MCF 10A (cell line): ENCODE data around the gene AMPD2. TPM values are rescaled to one million over a fixed set of nuclear protein-coding genes. Genes with fewer than 3 reads are reported as not detected.

Source experiments
- BruUV-seq: library from RNA; stranded (reverse); fragments of 400-500 nt; replicated peaks from 2 replicates; lab custom pipeline; 2021; lab: Mats Ljungman, UMichigan
- CTCF ChIA-PET: fragments of 300-600 bp; sonication (Branson Sonifier 250); formaldehyde crosslinking; extraction: SDS; loops from one replicate; lab custom pipeline; 2021; ENCODE audit warnings: antibody characterized with exemption, inconsistent platforms; lab: Yijun Ruan, JAX
- POLR2A ChIA-PET: fragments of 300-600, 350-650 bp; sonication (Branson Sonifier 250); formaldehyde crosslinking; extraction: SDS; loops from one replicate; lab custom pipeline; 2020; ENCODE audit warnings: antibody characterized with exemption, inconsistent platforms; lab: Yijun Ruan, JAX
- DNase-seq: peaks from one replicate; pipeline ENCODE4 v3.0.0-alpha.2; 2018; ENCODE audit not compliant: unreplicated experiment
- H3K27ac Mint-ChIP-seq: one replicate; pipeline ENCODE4 v1.8.0; 2022; ENCODE audit warnings: mild to moderate bottlenecking, low read depth, mixed read lengths; ENCODE audit not compliant: unreplicated experiment
- H3K27me3 Mint-ChIP-seq: one replicate; pipeline ENCODE4 v1.8.0; 2022; ENCODE audit warnings: mixed read lengths; ENCODE audit not compliant: insufficient read depth, unreplicated experiment
- H3K36me3 Mint-ChIP-seq: one replicate; pipeline ENCODE4 v1.8.0; 2022; ENCODE audit warnings: mild to moderate bottlenecking, moderate library complexity, mixed read lengths; ENCODE audit not compliant: insufficient read depth, unreplicated experiment
- H3K4me1 Mint-ChIP-seq: one replicate; pipeline ENCODE4 v1.8.0; 2022; ENCODE audit warnings: mixed read lengths; ENCODE audit not compliant: insufficient read depth, unreplicated experiment
- H3K4me3 Mint-ChIP-seq: one replicate; pipeline ENCODE4 v1.8.0; 2022; ENCODE audit warnings: mild to moderate bottlenecking, moderate library complexity, mixed read lengths; ENCODE audit not compliant: unreplicated experiment
- H3K9me3 Mint-ChIP-seq: one replicate; pipeline ENCODE4 v1.8.0; 2022; ENCODE audit warnings: mixed read lengths; ENCODE audit not compliant: unreplicated experiment
- intact Hi-C: fragments of 100-400 bp; cut with micrococcal nuclease; formaldehyde crosslinking; loops from 2 replicates; pipeline ENCODE4 v1.14.1; 2022
- total RNA-seq: library from RNA; stranded (reverse); gene quantifications from 2 replicates; pipeline ENCODE4 v1.2.3, GENCODE V29; 2022
- TF ChIP-seq, protein P1 (sequence below): fragments of 200-600 bp; IDR thresholded peaks from one replicate; pipeline ENCODE4 v1.8.0; 2022; ENCODE audit warnings: antibody characterized with exemption, mild to moderate bottlenecking; ENCODE audit not compliant: unreplicated experiment

The AMPD2 gene
- total RNA-seq, 1 experiment from 2014 or later, result 49.5 TPM

DNA sequence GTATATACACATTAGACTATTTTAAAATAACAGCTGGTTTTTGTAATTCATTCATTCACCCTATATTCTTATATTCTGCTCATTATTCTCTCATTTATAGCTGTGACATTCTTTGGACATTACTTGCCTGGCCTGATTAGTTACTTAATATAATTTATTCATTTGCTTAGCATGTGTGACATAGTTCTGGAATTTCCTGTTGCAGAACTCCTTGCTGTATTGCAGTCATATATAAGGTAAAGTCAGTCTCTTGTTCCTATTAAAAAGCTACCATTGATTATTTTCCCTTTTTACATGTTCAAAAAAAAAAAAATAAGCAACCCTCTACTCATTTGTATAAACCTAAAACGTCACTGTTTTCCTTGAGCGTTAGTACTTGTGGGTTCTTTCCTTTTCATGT, 24.1 kb upstream of the AMPD2 start:
- Mint-ChIP-seq H3K27me3 (no peaks in the 10 kb centered on the region), H3K9me3 (no peaks in the 10 kb centered on the region), H3K27ac (peak overlapping the region; percentile 68), H3K4me3 (no peak overlapping the region), H3K36me3 (peaks cover 59% of the 10 kb centered on the region), H3K4me1 (no peaks in the 10 kb centered on the region)
- CTCF ChIA-PET, result interaction anchor here (0.6 to 1.4 kb wide), 4 partner anchors 47 to 527 kb away, joined by 3 to 4 read pairs (median 4); no protein-coding TSS in a partner anchor
- no peak for DNase-seq
- TF ChIP-seq, protein P1, sequence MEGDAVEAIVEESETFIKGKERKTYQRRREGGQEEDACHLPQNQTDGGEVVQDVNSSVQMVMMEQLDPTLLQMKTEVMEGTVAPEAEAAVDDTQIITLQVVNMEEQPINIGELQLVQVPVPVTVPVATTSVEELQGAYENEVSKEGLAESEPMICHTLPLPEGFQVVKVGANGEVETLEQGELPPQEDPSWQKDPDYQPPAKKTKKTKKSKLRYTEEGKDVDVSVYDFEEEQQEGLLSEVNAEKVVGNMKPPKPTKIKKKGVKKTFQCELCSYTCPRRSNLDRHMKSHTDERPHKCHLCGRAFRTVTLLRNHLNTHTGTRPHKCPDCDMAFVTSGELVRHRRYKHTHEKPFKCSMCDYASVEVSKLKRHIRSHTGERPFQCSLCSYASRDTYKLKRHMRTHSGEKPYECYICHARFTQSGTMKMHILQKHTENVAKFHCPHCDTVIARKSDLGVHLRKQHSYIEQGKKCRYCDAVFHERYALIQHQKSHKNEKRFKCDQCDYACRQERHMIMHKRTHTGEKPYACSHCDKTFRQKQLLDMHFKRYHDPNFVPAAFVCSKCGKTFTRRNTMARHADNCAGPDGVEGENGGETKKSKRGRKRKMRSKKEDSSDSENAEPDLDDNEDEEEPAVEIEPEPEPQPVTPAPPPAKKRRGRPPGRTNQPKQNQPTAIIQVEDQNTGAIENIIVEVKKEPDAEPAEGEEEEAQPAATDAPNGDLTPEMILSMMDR, result no peak
- intact Hi-C loops, result no loop called here
- POLR2A ChIA-PET, result interaction anchor here (0.7 to 1.1 kb wide), 2 partner anchors 20 to 47 kb away, joined by 3 to 4 read pairs; partner anchors contain the start of gene GNAI3
- no TSS peak for BruUV-seq

DNA sequence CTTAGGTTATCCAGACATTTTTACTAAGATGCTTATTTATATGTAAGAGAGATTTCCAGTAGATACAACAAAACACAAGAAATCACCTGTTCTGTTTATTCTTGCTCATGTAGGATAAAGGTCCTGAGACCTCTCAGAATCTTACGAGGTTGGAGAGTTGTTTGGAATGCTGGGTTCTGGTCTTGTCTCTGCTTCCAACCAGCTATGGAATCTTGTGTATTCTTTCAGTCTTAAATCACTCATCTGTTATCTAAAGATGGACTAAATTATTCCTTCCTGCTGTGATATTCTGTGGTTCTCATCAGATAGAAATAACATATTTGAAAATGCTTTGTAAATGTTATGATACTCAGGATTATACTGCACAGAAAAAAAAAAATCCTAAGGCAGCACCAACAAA, 21.5 kb upstream of the AMPD2 start:
- TF ChIP-seq, protein P1, result no peak
- intact Hi-C loops, result no loop called here

DNA sequence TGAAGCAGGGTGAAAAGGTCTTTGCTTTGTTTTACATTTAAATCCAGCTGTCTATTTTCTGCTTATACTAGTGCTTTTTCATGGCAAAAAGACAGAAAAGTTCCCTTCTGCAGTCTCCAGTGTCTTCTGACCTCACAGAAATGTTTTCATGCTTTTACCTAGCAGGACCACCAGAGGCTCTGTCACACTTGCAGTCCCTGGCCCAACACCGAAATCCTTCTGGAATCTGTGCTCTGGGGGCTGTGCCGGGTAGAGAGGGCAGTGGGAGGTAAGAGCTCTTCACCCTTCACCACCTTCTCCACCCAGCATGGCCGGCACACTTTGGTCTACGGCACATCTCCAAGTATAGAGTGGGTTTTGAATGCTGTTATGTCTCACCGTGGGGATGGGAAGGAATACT, 21.0 kb upstream of the AMPD2 start:
- ChIA-PET POLR2A (no interaction called here), CTCF (interaction anchor here (2.0 kb wide), 1 partner anchor 42 kb away, joined by 5 read pairs; no protein-coding TSS in a partner anchor)
- TF ChIP-seq, protein P1, result no peak
- intact Hi-C loops, result no loop called here
- no peak for DNase-seq
- H3K27ac Mint-ChIP-seq, result no peak overlapping the region
- no peaks in the 10 kb centered on the region for H3K9me3 Mint-ChIP-seq
- peaks cover 34% of the 10 kb centered on the region for H3K36me3 Mint-ChIP-seq
- no peaks in the 10 kb centered on the region for H3K4me1 Mint-ChIP-seq
- H3K27me3 Mint-ChIP-seq, result no peaks in the 10 kb centered on the region
- no TSS peak for BruUV-seq
- no peak overlapping the region for H3K4me3 Mint-ChIP-seq

More for the DNA sequence above, 21.5 kb upstream of the AMPD2 start:
- no peaks in the 10 kb centered on the region for H3K27me3 Mint-ChIP-seq
- H3K4me3 Mint-ChIP-seq, result no peak overlapping the region
- no TSS peak for BruUV-seq
- no peaks in the 10 kb centered on the region for H3K4me1 Mint-ChIP-seq
- no peak overlapping the region for H3K27ac Mint-ChIP-seq
- DNase-seq, result no peak
- no peaks in the 10 kb centered on the region for H3K9me3 Mint-ChIP-seq
- ChIA-PET POLR2A (no interaction called here), CTCF (interaction anchor here (2.0 kb wide), 1 partner anchor 42 kb away, joined by 5 read pairs; no protein-coding TSS in a partner anchor)
- peaks cover 39% of the 10 kb centered on the region for H3K36me3 Mint-ChIP-seq

DNA sequence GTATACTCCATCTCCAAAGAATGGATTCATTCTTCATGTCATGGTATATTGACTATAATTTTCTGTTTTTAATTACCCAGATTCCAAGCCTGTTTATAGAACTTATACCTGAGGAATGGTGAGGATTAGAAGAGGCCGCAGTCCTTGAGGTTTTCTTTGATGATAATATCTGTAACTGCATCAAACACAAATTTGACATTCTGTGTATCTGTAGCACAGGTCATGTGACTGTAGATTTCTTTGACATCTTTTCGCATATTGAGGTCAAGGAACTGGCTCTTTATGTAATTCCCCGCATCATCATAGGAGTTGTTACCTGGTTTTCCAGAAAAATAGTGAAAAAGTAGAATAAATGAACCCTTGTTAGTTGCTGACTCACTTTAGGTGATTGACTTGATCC, 16.4 kb upstream of the AMPD2 start:
- no TSS peak for BruUV-seq
- no peak overlapping the region for H3K27ac Mint-ChIP-seq
- H3K9me3 Mint-ChIP-seq, result no peaks in the 10 kb centered on the region
- no peak for DNase-seq
- CTCF ChIA-PET, result no interaction called here
- TF ChIP-seq, protein P1, result no peak
- H3K27me3 Mint-ChIP-seq, result no peaks in the 10 kb centered on the region
- H3K4me3 Mint-ChIP-seq, result no peak overlapping the region
- intact Hi-C loops, result no loop called here
- no peaks in the 10 kb centered on the region for H3K4me1 Mint-ChIP-seq
- POLR2A ChIA-PET, result no interaction called here
- peaks cover 6% of the 10 kb centered on the region for H3K36me3 Mint-ChIP-seq
